RWPE1 (cell line): ENCODE data around the gene CDK9.

Source experiments
- CTCF ChIA-PET: fragments of 350-600 bp; sonication (Branson Sonifier 250); formaldehyde crosslinking; extraction: SDS; loops from one replicate; lab custom pipeline; 2021; lab: Yijun Ruan, JAX
- POLR2A ChIA-PET: fragments of 400-600 bp; formaldehyde crosslinking; extraction: SDS; loops from one replicate; lab custom pipeline; 2020; ENCODE audit warnings: antibody characterized with exemption; ENCODE audit not compliant: low non-redundant PET; lab: Yijun Ruan, JAX
- DNase-seq: peaks from one replicate; pipeline ENCODE4 v3.0.0; 2012; ENCODE audit warnings: low spot score
- H3K27ac ChIP-seq: fragments of 450-650 bp; 2 replicates; pipeline ENCODE4 v1.5.1; 2017
- CTCF ChIP-seq: fragments of 450-650 bp; conservative IDR thresholded peaks from 2 replicates; pipeline ENCODE4 v1.5.1; 2017; ENCODE audit warnings: low read depth, mild to moderate bottlenecking

Gene CDK9

GRCh38 chr9:127768698-127769097 lies 17.1 kb upstream of the CDK9 start:
- no peak for TF ChIP-seq CTCF
- peak overlapping the region; percentile 4; the same call in 1 of the 2 replicates for H3K27ac ChIP-seq
- no peak for DNase-seq
- ChIA-PET CTCF (interaction anchor here (1.4 kb wide), 1 partner anchor 34 kb away, joined by 3 read pairs; the partner anchor contains the start of gene TOR2A), POLR2A (no interaction called here)

- ChIA-PET CTCF (interaction anchor here (0.6 to 1.4 kb wide), 2 partner anchors 35 to 174 kb away, joined by 3 read pairs; partner anchors contain the start of gene TOR2A), POLR2A (no interaction called here)
- DNase-seq: no peak
- no peak overlapping the region for H3K27ac ChIP-seq
- no peak for TF ChIP-seq CTCF
Observed at GRCh38 chr9:127769101-127769500, 16.7 kb upstream of the CDK9 start.

GRCh38 chr9:127769929-127770582 lies 15.8 kb upstream of the CDK9 start:
- no peak for DNase-seq
- POLR2A ChIA-PET: interaction anchor here (1.6 kb wide), 1 partner anchor 35 kb away, joined by 6 read pairs; the partner anchor contains the start of gene TOR2A
- TF ChIP-seq CTCF: no peak
- H3K27ac ChIP-seq: peak overlapping the region; percentile 61
- CTCF ChIA-PET: interaction anchor here (0.6 to 1.4 kb wide), 3 partner anchors 31 to 173 kb away, joined by 3 to 4 read pairs (median 3); partner anchors contain the start of gene TOR2A

- DNase-seq: no peak
- ChIA-PET POLR2A (interaction anchor here (1.6 kb wide), 1 partner anchor 36 kb away, joined by 6 read pairs; the partner anchor contains the start of gene TOR2A), CTCF (interaction anchor here (0.7 to 0.9 kb wide), 2 partner anchors 31 to 36 kb away, joined by 4 read pairs; partner anchors contain the start of gene TOR2A)
- peak overlapping the region; percentile 61 for H3K27ac ChIP-seq
- no peak for TF ChIP-seq CTCF
Observed at GRCh38 chr9:127770583-127770904, 15.3 kb upstream of the CDK9 start.

- ChIA-PET CTCF (interaction anchor here (0.6 to 1.2 kb wide), 4 partner anchors 10 to 36 kb away, joined by 3 to 4 read pairs (median 4); partner anchors contain the start of genes CDK9 and TOR2A), POLR2A (interaction anchor here (0.8 to 1.6 kb wide), 3 partner anchors 9 to 36 kb away, joined by 3 to 6 read pairs (median 5); partner anchors contain the start of gene TOR2A)
- TF ChIP-seq CTCF: no peak
- DNase-seq: peak; percentile 100
- H3K27ac ChIP-seq: peak overlapping the region; percentile 61
Observed at GRCh38 chr9:127770905-127771569, 14.8 kb upstream of the CDK9 start.

GRCh38 chr9:127771570-127772189 lies 14.2 kb upstream of the CDK9 start:
- ChIA-PET CTCF (interaction anchor here (0.6 to 1.2 kb wide), 4 partner anchors 9 to 37 kb away, joined by 3 to 4 read pairs (median 4); partner anchors contain the start of genes CDK9 and TOR2A), POLR2A (interaction anchor here (0.8 to 1.6 kb wide), 3 partner anchors 9 to 37 kb away, joined by 3 to 6 read pairs (median 5); partner anchors contain the start of gene TOR2A)
- TF ChIP-seq CTCF: no peak
- peak overlapping the region; percentile 61 for H3K27ac ChIP-seq
- DNase-seq: no peak
